Suppressor macrophage treated with lipopolysaccharide for 1 hour (primary cell): ENCODE measurements around the gene FAM170B.

Source experiments
- DNase-seq, 3 donors: peaks; one replicate each; pipeline ENCODE4 v3.0.0-alpha.2; 2020 to 2022

Gene FAM170B

GRCh38 chr10:49096890-49097445, 36.9 kb downstream of the FAM170B start:
- no peak for DNase-seq

- no peak for DNase-seq
Measured at GRCh38 chr10:49094646-49095045, 39.2 kb downstream of the FAM170B start.

GRCh38 chr10:49093922-49094321, 39.9 kb downstream of the FAM170B start:
- DNase-seq, result no peak

GRCh38 chr10:49092477-49092876, 41.3 kb downstream of the FAM170B start:
- no peak for DNase-seq

GRCh38 chr10:49091450-49092210, 42.2 kb downstream of the FAM170B start:
- DNase-seq, result no peak

GRCh38 chr10:49090696-49091380, 43.0 kb downstream of the FAM170B start:
- no peak for DNase-seq

- DNase-seq, result no peak
Measured at GRCh38 chr10:49090189-49090575, 43.6 kb downstream of the FAM170B start.

GRCh38 chr10:49089557-49090188, 44.1 kb downstream of the FAM170B start:
- DNase-seq, result no peak

- DNase-seq, result no peak
Measured at GRCh38 chr10:49089152-49089551, 44.7 kb downstream of the FAM170B start.

- DNase-seq, result no peak
Measured at GRCh38 chr10:49086889-49087288, 46.9 kb downstream of the FAM170B start.

GRCh38 chr10:49083261-49083660, 50.6 kb downstream of the FAM170B start:
- DNase-seq, result no peak

GRCh38 chr10:49082766-49083165, 51.1 kb downstream of the FAM170B start:
- no peak for DNase-seq

- DNase-seq, result no peak
Measured at GRCh38 chr10:49081547-49082275, 52.1 kb downstream of the FAM170B start.
